Hypothalamus (tissue), 51 donors: Measurements from ENCODE around the gene SP140L.
"Not testable (repeated sequence)": the region's sequence is repeated elsewhere in the genome, so short reads cannot be mapped to it uniquely, and the experiment has no call there.

Experiments
- DNase-seq, 51 donors: peaks; one replicate each; lab custom pipeline; 2025; lab: John Stamatoyannopoulos, UW

Gene SP140L

DNA sequence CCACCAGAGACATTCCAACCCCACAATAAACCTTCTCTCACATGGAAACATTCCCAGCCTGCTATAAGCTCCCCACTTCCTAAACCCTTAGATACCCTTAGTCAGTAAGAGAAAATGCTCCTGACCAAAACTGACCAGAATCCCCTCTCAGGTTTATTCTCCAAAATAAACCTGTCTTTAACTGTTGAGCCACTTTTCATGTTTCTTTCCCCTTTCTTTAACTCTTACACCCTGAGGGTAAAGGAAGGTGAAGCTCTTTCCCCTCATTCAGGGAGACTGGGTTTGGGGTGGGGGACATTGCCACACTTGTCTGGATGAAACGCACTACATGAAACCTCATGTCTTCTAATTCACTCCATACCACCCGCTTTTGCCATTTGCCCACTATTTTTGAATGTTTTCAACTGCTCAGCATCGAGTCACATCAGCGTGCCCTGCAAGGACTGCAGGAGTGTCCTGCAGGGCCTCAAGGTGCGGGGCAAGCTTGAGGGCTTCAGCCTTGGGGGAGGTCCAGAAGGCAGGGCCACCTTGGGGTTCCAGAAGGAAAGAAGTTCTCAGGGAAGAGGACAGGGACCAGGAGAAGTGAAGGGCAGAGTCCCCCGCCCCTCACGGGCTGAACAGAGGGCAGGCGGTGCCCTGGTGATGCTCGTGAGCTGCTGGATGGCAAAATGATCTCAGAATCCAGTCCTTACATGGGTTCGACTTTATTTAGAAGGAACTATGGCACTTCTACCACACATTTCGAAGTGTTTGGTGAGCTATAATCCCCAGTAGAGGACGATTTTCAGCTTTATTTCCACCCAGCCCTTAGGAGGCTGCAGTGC, 4.2 kb upstream of the SP140L start:
- no peak for DNase-seq

GRCh38 chr2:230323385-230324106, 3.4 kb upstream of the SP140L start:
- no peak for DNase-seq

DNA sequence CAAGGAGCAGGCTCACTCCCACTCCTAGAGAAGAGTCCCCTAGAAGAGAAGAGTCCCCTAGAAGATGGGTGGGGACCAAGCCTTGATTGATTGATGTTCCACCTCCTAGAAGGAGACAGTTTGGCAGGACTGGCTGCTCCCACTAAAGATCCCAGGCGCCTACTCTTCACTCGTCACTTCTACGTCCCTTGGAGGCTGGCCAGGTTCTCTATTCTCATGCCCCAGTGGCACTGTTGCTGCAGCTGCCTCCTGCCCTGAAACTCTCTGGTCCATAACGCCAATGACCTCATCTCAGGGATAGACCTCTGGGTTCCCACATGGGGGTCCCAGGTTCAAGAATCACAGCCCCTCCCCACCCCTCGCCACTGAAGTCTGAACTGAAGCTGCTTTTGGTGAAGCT, 2.5 kb upstream of the SP140L start:
- DNase-seq: no peak

GRCh38 chr2:230325316-230326243, 1.4 kb upstream of the SP140L start:
- DNase-seq: no peak

DNA sequence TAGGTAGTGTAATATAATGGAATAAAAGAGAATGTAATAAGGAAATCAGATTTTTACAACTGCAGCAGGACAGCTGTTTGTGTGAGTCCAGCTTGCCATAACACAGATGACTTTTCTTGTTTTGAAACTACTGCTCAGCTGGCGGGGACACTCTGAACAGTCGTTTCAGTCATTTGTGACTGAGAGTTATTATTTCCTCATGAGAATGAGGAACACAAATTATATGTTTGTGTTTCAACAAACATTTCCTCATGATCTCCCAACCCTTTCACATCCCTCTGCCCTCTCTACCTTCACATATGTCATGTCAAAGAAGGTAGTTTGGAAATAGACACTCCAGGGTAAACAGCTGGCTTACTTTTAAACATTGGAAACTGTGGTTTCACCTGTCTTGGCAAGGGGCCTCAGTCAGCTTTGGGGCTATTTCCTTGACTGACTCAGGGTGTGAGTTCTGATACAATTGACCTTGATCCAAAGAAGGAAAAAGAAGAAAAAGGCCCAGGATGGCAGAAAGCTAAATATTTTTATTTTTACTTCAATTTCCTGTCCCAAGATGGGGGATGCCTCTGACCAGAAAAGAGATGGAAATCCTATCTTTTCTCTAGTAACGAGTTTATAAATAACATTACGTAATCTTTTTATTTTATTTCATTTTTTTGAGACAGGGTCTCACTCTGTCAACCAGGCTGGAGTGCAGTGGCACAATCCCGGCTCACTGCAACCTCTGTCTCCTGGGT, 593 bp downstream of the SP140L start:
- DNase-seq: no peak

- no peak for DNase-seq
Measured at GRCh38 chr2:230328155-230328458, 1.1 kb downstream of the SP140L start.

- DNase-seq: no peak
Measured at GRCh38 chr2:230329946-230330605, 3.1 kb downstream of the SP140L start.

- no peak for DNase-seq
Measured at GRCh38 chr2:230330725-230331124, 3.7 kb downstream of the SP140L start.

DNA sequence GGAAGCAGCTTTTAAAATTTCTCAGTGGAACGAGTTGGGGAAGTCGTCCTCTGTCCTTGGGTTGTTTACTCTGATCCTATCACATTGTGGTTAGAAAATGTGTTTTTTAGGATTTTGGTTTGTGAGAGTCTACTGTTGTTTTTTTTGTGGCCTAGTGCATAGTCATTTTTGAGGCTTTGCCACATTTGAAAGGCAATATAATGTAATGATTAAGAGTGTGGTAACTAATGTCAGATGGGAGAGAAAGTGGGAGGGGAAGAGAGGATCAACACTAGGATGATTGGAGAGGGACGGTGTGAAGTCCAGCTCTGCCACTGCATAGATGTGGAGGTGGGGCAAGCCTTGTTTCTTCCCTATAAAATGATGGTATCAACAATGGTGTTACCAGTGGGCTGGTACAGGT, 8.5 kb downstream of the SP140L start:
- no peak for DNase-seq

- DNase-seq: no peak
Measured at GRCh38 chr2:230335864-230336506, 9.0 kb downstream of the SP140L start.

DNA sequence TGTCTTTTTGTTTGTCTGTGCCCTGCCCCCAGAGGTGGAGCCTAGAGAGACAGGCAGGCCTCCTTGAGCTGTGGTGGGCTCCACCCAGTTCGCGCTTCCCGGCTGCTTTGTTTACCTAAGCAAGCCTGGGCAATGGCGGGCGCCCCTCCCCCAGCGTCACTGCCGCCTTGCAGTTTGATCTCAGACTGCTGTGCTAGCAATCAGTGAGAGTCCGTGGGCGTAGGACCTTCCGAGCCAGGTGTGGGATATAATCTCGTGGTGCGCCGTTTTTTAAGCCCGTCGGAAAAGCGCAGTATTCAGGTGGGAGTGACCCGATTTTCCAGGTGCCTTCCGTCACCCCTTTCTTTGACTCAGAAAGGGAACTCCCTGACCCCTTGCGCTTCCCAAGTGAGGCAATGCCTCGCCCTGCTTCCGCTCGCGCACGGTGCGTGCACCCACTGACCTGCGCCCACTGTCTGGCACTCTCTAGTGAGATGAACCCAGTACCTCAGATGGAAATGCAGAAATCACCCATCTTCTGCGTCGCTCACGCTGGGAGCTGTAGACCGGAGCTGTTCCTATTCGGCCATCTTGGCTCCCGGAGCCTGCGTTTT, 15.0 kb downstream of the SP140L start:
- DNase-seq: not testable (repeated sequence)

- not testable (repeated sequence) for DNase-seq
Measured at GRCh38 chr2:230343041-230343624, 16.1 kb downstream of the SP140L start.

DNA sequence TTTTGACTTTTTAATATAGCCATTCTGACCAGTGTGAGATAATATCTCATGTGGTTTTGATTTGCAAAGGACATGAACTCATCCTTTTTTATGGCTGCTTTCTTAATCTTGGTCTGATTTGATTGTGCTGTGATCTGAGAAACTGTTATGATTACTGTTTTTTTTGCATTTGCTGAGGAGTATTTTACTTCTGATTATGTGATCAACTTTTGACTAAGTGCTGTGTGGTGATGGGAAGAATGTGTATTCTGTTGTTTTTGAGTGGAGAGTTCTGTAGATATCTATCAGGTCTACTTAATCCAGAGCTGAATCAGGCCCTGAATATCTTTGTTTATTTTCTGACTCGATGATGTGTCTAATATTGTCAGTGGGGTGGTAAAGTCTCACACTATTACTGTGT, 16.8 kb downstream of the SP140L start:
- DNase-seq: no peak

DNA sequence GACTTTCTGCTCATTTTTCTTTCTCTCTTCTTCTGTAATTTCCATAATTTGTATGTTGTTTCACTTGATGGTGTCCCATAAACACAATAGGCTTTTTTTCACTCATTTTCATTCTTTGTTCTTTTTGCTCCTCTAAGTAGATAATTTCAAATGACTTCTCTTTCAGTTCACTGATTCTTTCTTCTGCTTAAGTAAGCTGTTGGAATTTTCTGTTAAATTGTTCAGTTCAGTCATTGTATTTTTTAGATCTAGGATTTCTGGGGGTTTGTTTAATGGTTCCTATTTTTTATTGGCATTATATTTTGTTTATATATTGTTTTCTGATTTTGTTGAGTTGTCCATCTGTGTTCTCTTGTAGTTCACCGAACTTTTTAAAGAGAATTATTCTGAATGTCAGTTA, 19.5 kb downstream of the SP140L start:
- DNase-seq: no peak

DNA sequence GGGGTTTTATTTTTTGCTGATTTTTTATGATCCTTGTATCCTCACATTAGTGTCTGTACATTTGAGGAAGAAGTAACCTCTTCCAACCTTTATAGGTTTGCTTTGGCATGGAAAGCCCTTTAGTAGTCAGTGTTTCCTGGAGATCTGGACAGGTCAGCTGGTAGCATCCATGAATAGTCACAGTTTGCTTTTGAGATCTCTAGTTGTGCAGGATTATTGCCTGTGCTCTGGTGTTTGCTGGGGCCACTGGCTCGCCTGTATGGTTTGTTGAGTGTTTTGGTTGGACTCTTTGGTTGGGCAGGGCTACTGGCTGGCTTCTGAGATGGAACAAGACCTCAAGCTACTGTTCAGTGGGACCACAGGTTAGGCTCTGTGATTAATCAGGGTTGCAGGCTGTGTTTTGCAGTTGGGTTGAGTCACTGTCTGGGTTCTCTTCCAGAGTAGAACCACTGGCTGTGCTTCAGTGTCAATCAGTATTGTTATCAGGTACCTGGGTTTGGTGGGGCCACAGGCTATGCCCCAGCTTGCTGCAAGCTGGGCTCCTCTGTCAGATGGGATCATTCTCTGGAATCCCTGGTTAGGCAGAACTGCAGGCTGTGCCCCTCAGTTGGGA, 20.0 kb downstream of the SP140L start:
- no peak for DNase-seq

- no peak for DNase-seq
Measured at GRCh38 chr2:230347659-230348305, 20.8 kb downstream of the SP140L start.

- DNase-seq: no peak
Measured at GRCh38 chr2:230348787-230349186, 21.8 kb downstream of the SP140L start.

GRCh38 chr2:230356084-230356483, 29.1 kb downstream of the SP140L start:
- no peak for DNase-seq
